Activated CD4-positive, alpha-beta T cell treated with anti-CD3 and anti-CD28 coated beads, Interleukin-2, amount 50 U/mL, for 24 hours (primary cell): ENCODE data around the gene PAXX.
"Not testable (repeated sequence)": the region's sequence is repeated elsewhere in the genome, so short reads cannot be mapped to it uniquely, and the experiment has no call there.

Experiments
- DNase-seq, 2 donors: peaks; one replicate each; pipeline ENCODE4 v3.0.0-alpha.2; 2020; ENCODE audit warnings: low read depth in 1 of 2, low spot score in 1 of 2

PAXX gene

GRCh38 chr9:137000177-137000930 lies 8.1 kb downstream of the PAXX start:
- DNase-seq = no peak

- no peak for DNase-seq
Observed at GRCh38 chr9:137001857-137002645, 9.8 kb downstream of the PAXX start.

- DNase-seq = no peak
Observed at GRCh38 chr9:137002646-137003041, 10.4 kb downstream of the PAXX start.

GRCh38 chr9:137004285-137004684 lies 12.1 kb downstream of the PAXX start:
- not testable (repeated sequence) for DNase-seq

- DNase-seq = no peak
Observed at GRCh38 chr9:137006116-137007003, 14.1 kb downstream of the PAXX start.

- DNase-seq = no peak
Observed at GRCh38 chr9:137007108-137007815, 15.0 kb downstream of the PAXX start.

- DNase-seq = no peak
Observed at GRCh38 chr9:137007816-137008270, 15.6 kb downstream of the PAXX start.

GRCh38 chr9:137008312-137008711 lies 16.1 kb downstream of the PAXX start:
- no peak for DNase-seq

- no peak for DNase-seq
Observed at GRCh38 chr9:137009217-137009616, 17.0 kb downstream of the PAXX start.

GRCh38 chr9:137009938-137010732 lies 17.9 kb downstream of the PAXX start:
- DNase-seq = no peak

GRCh38 chr9:137011156-137011555 lies 18.9 kb downstream of the PAXX start:
- no peak for DNase-seq

GRCh38 chr9:137011907-137012675 lies 19.9 kb downstream of the PAXX start:
- DNase-seq = no peak

- no peak for DNase-seq
Observed at GRCh38 chr9:137012694-137013570, 20.7 kb downstream of the PAXX start.

- DNase-seq = no peak
Observed at GRCh38 chr9:137013571-137013940, 21.3 kb downstream of the PAXX start.

- no peak for DNase-seq
Observed at GRCh38 chr9:137014166-137014565, 21.9 kb downstream of the PAXX start.

- no peak for DNase-seq
Observed at GRCh38 chr9:137014776-137015539, 22.7 kb downstream of the PAXX start.

- DNase-seq = no peak
Observed at GRCh38 chr9:137015540-137015930, 23.3 kb downstream of the PAXX start.

GRCh38 chr9:137015976-137016375 lies 23.8 kb downstream of the PAXX start:
- no peak for DNase-seq
